ENCODE data around the gene ZCRB1. TPM values are rescaled to one million over a fixed set of nuclear protein-coding genes. Genes with fewer than 3 reads are reported as not detected.

ZCRB1 gene
- total RNA-seq, 4 donors from 2014 or later: 24.4 to 42.4 (median 35.0) TPM

GRCh38 chr12:42343721-42344120 lies 17.8 kb upstream of the ZCRB1 start:
- intact Hi-C loops (cut with DNase I; ENCODE audit: low total_unique reads): no loop called here
- in situ Hi-C loops (cut with MboI; ENCODE audit: low sequenced_read_pairs in 4 of 4): loop anchor here in 1 of 4 donors (25.0 kb wide), 1 partner anchor 656 kb away; no protein-coding TSS in a partner anchor
- DNase-seq (no peak), ATAC-seq (no peak)
- peaks cover 0 to 9% of the 10 kb centered on the region in 2 donors for H3K4me1 ChIP-seq
- no peaks in the 10 kb centered on the region for H3K27me3 ChIP-seq
- no peaks in the 10 kb centered on the region for H3K36me3 ChIP-seq
- TF ChIP-seq POLR2A (IDR thresholded peaks at IDR 0.05): no peak
- no peak for TF ChIP-seq CTCF (IDR thresholded peaks at IDR 0.05 in 4 of 5, conservative IDR thresholded peaks at IDR 0.05 in 1 of 5)
- no peak overlapping the region for H3K27ac ChIP-seq
- no peak overlapping the region for H3K4me3 ChIP-seq
- H3K9me3 ChIP-seq: no peaks in the 10 kb centered on the region

- in situ Hi-C loops (cut with MboI; ENCODE audit: low sequenced_read_pairs in 4 of 4): loop anchor here in 1 of 4 donors (25.0 kb wide), 1 partner anchor 655 kb away; no protein-coding TSS in a partner anchor
- ATAC-seq: no peak
Measured at GRCh38 chr12:42342028-42342427, 16.1 kb upstream of the ZCRB1 start.

GRCh38 chr12:42338280-42338679 lies 12.4 kb upstream of the ZCRB1 start:
- ATAC-seq (no peak), DNase-seq (no peak)
- intact Hi-C loops (cut with DNase I; ENCODE audit: low total_unique reads): no loop called here
- no peak for TF ChIP-seq CTCF (IDR thresholded peaks at IDR 0.05 in 4 of 5, conservative IDR thresholded peaks at IDR 0.05 in 1 of 5)
- H3K4me1 ChIP-seq: no peaks in the 10 kb centered on the region
- no peak overlapping the region for H3K27ac ChIP-seq
- no peaks in the 10 kb centered on the region for H3K27me3 ChIP-seq
- in situ Hi-C loops (cut with MboI; ENCODE audit: low sequenced_read_pairs in 4 of 4): loop anchor here in 1 of 4 donors (25.0 kb wide), 1 partner anchor 651 kb away; no protein-coding TSS in a partner anchor
- H3K4me3 ChIP-seq: no peak overlapping the region
- H3K9me3 ChIP-seq: no peaks in the 10 kb centered on the region
- H3K36me3 ChIP-seq: peaks cover 0 to 22% of the 10 kb centered on the region in 2 donors

More at GRCh38 chr12:42342028-42342427, 16.1 kb upstream of the ZCRB1 start:
- peaks cover 0 to 9% of the 10 kb centered on the region in 2 donors for H3K36me3 ChIP-seq
- no peak overlapping the region for H3K4me3 ChIP-seq
- no peak for TF ChIP-seq POLR2A (IDR thresholded peaks at IDR 0.05)
- TF ChIP-seq CTCF (IDR thresholded peaks at IDR 0.05 in 4 of 5, conservative IDR thresholded peaks at IDR 0.05 in 1 of 5): no peak
- no peak for DNase-seq
- no peak overlapping the region for H3K27ac ChIP-seq
- intact Hi-C loops (cut with DNase I; ENCODE audit: low total_unique reads): no loop called here
- peaks cover 0 to 9% of the 10 kb centered on the region in 2 donors for H3K4me1 ChIP-seq
- no peaks in the 10 kb centered on the region for H3K27me3 ChIP-seq
- H3K9me3 ChIP-seq: no peaks in the 10 kb centered on the region

GRCh38 chr12:42336286-42336685 lies 10.4 kb upstream of the ZCRB1 start:
- no peak for ATAC-seq
- Histone ChIP-seq H3K9me3 (no peaks in the 10 kb centered on the region), H3K27ac (no peak overlapping the region), H3K36me3 (peaks cover 0 to 22% of the 10 kb centered on the region in 2 donors), H3K27me3 (no peaks in the 10 kb centered on the region), H3K4me3 (no peak overlapping the region), H3K4me1 (peaks cover 0 to 3% of the 10 kb centered on the region in 2 donors)
- intact Hi-C loops (cut with DNase I; ENCODE audit: low total_unique reads) (no loop called here), in situ Hi-C loops (cut with MboI; ENCODE audit: low sequenced_read_pairs in 4 of 4) (loop anchor here in 1 of 4 donors (25.0 kb wide), 1 partner anchor 649 kb away; no protein-coding TSS in a partner anchor)
- no peak for DNase-seq
- TF ChIP-seq CTCF (IDR thresholded peaks at IDR 0.05 in 4 of 5, conservative IDR thresholded peaks at IDR 0.05 in 1 of 5): no peak
- TF ChIP-seq POLR2A (IDR thresholded peaks at IDR 0.05): no peak
